ENCODE measurements around the gene TTLL8.
"Not testable (repeated sequence)": the region's sequence is repeated elsewhere in the genome, so short reads cannot be mapped to it uniquely, and the experiment has no call there.

Gene TTLL8

DNA sequence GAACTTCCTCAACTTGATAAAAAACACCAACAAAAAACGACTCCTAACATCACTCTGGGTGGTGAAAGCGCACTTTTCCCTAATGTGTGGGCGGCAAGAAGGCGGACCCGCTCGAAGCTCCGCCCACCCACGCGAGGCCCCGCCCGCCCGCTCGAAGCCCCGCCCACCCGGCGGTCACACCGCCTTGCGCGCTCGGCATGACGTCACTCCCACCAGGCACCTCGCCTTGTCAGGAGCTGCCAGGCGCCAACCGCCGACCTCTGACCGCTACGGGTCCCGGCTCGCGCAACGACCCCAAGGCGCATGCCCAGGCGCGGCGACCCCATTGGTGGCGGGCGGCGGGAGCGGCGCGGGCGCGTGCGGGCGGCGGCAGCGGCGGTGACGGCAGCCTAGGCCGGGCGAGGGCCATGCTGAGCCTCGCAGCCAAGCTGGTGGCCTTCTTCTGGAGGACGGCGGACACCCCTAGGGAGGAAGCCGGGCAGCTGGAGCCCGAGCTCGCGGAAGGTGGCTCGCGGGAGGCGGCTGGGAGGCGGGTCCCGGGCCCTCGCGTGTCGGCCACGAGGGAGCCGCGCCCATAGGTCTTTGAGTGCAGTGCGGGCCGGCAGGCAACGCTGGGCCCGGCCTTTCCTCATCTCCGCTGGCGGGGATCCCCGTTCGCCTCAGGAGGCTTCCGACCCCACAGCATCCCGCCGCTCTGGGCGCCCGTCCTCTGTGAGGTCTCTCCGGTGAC is 31.7 kb upstream of the TTLL8 start, which contains the start of gene MOV10L1:
TSS of gene MOV10L1 (plus strand) at position 325 of the 730 bp plus-strand sequence. CDS start at position 408, 83 bp downstream.
- Histone ChIP-seq H3K4me3 (ENCODE audit: low read length) (no peak within 1 kb of the TSS), H3K9ac (ENCODE audit: low read depth, low read length) (no peak within 1 kb of the TSS), H3K27me3 (ENCODE audit: control insufficient read depth, insufficient read depth, low read length) (peaks cover 29% of the 10 kb centered on the region), H3K4me2 (ENCODE audit: low read length) (peak within 1 kb of the TSS; percentile 15), H3K4me1 (ENCODE audit: control insufficient read depth, insufficient read depth, low read length) (no peaks in the 10 kb centered on the region), H3K36me3 (ENCODE audit: insufficient read depth, low read length) (no peaks in the 10 kb centered on the region), H3K9me3 (replicated peaks; ENCODE audit: low read length) (no peaks in the 10 kb centered on the region)

DNA sequence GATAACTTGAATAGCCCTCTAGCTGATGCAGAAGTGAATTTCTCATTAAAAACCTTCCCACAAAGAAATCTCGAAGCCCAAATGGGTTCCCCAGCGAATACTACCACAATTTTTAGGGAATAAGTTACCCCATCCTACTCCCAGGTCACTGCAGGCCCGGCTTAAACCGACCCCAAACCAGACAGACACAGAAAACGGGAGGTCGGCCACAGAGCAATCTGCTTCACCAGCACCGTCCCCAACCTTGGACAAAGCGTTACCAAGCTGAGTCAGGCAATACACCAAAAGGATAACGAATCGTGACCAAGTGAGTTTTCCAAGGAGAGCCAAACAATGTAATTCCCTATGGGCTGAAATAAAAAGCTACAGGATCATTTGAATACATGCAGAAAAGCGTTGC is 31.1 kb upstream of the TTLL8 start:
- Histone ChIP-seq H3K36me3 (ENCODE audit: insufficient read depth, low read length) (no peaks in the 10 kb centered on the region), H3K9ac (ENCODE audit: low read depth, low read length) (no peak overlapping the region), H3K4me3 (ENCODE audit: low read length) (no peak overlapping the region), H3K4me2 (ENCODE audit: low read length) (no peak overlapping the region), H3K4me1 (ENCODE audit: control insufficient read depth, insufficient read depth, low read length) (no peaks in the 10 kb centered on the region), H3K27me3 (ENCODE audit: control insufficient read depth, insufficient read depth, low read length) (peaks cover 25% of the 10 kb centered on the region), H3K9me3 (replicated peaks; ENCODE audit: low read length) (no peaks in the 10 kb centered on the region)

DNA sequence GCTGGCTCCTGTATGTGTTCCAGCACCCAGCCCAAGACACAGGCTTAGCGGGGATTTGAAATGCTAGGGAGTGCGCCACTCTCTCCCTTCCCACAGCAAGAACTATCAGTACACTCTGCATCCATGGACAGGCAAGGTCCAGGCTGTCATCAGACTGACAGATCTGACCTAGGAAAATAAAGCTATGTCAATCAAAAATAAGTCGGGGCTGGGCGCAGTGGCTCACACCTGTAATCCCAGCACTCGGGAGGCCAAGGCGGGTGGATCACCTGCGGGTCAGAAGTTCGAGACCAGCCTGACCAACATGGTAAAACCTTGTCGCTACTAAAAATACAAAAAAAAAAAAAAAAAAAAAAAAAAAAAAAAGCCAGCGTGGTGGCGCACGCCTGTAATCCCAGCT is 30.0 kb upstream of the TTLL8 start:
- no peaks in the 10 kb centered on the region for H3K36me3 ChIP-seq (ENCODE audit: insufficient read depth, low read length)
- H3K4me1 ChIP-seq (ENCODE audit: control insufficient read depth, insufficient read depth, low read length): no peaks in the 10 kb centered on the region
- H3K4me3 ChIP-seq (ENCODE audit: low read length): no peak overlapping the region
- H3K4me2 ChIP-seq (ENCODE audit: low read length): no peak overlapping the region
- no peak overlapping the region for H3K9ac ChIP-seq (ENCODE audit: low read depth, low read length)
- H3K9me3 ChIP-seq (replicated peaks; ENCODE audit: low read length): no peaks in the 10 kb centered on the region
- peaks cover 21% of the 10 kb centered on the region for H3K27me3 ChIP-seq (ENCODE audit: control insufficient read depth, insufficient read depth, low read length)

DNA sequence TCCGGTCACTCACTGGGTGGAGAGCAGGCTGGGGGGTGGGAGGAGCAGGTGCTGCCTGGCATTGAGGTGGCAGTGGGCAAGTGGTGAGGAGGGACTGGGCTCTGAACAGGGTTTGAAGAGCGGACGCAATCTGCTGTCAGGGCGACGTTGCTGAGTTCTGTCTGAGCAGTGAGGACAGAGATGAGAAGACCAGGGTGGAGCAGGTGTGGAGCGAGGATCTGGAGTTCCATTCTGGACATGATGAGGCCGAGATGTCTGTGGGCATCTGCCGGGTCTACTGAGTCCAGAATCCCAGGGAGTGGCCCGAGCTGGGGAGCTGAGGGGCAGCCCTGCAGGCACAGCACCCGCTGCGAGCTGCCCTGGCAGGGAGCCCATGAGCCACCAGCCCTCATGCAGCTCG is 29.5 kb upstream of the TTLL8 start:
- H3K4me3 ChIP-seq (ENCODE audit: low read length): no peak overlapping the region

DNA sequence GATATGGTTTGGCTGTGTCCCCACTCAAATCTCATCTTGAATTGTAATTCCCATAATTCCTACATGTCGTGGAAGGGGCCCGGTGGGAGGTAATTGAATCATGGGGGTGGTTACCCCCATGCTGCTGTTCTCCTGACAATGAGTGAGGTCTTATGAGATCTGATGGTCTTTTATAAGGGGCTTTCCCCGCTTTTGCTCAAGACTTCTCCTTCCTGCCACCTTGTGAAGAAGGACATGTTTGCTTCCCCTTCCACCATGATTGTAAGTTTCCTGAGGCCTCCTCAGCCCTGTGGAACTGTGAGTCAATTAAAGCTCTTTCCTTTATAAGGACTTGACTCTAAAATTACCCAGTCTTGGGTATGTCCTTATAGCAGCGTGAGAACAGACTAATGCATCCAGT is 28.9 kb upstream of the TTLL8 start:
- not testable (repeated sequence) for H3K4me1 ChIP-seq (ENCODE audit: control insufficient read depth, insufficient read depth, low read length); H3K9ac ChIP-seq (ENCODE audit: low read depth, low read length); H3K4me3 ChIP-seq (ENCODE audit: low read length); H3K4me2 ChIP-seq (ENCODE audit: low read length); H3K36me3 ChIP-seq (ENCODE audit: insufficient read depth, low read length); H3K9me3 ChIP-seq (replicated peaks; ENCODE audit: low read length)
- H3K27me3 ChIP-seq (ENCODE audit: control insufficient read depth, insufficient read depth, low read length): peaks cover 26% of the 10 kb centered on the region

More for the DNA sequence above, 29.5 kb upstream of the TTLL8 start:
- Histone ChIP-seq H3K4me2 (ENCODE audit: low read length) (no peak overlapping the region), H3K36me3 (ENCODE audit: insufficient read depth, low read length) (no peaks in the 10 kb centered on the region), H3K4me1 (ENCODE audit: control insufficient read depth, insufficient read depth, low read length) (no peaks in the 10 kb centered on the region), H3K9ac (ENCODE audit: low read depth, low read length) (no peak overlapping the region), H3K9me3 (replicated peaks; ENCODE audit: low read length) (no peaks in the 10 kb centered on the region), H3K27me3 (ENCODE audit: control insufficient read depth, insufficient read depth, low read length) (peaks cover 26% of the 10 kb centered on the region)

- no peaks in the 10 kb centered on the region for H3K4me1 ChIP-seq (ENCODE audit: control insufficient read depth, insufficient read depth, low read length)
- H3K9me3 ChIP-seq (replicated peaks; ENCODE audit: low read length): no peaks in the 10 kb centered on the region
- H3K27me3 ChIP-seq (ENCODE audit: control insufficient read depth, insufficient read depth, low read length): peaks cover 22% of the 10 kb centered on the region
- no peak overlapping the region for H3K4me3 ChIP-seq (ENCODE audit: low read length)
- no peaks in the 10 kb centered on the region for H3K36me3 ChIP-seq (ENCODE audit: insufficient read depth, low read length)
- no peak overlapping the region for H3K9ac ChIP-seq (ENCODE audit: low read depth, low read length)
- H3K4me2 ChIP-seq (ENCODE audit: low read length): no peak overlapping the region
Observed at GRCh38 chr22:50086526-50086925, 28.4 kb upstream of the TTLL8 start.

- no peaks in the 10 kb centered on the region for H3K36me3 ChIP-seq (ENCODE audit: insufficient read depth, low read length)
- peaks cover 22% of the 10 kb centered on the region for H3K27me3 ChIP-seq (ENCODE audit: control insufficient read depth, insufficient read depth, low read length)
- no peaks in the 10 kb centered on the region for H3K9me3 ChIP-seq (replicated peaks; ENCODE audit: low read length)
- no peak within 1 kb of the TSS for H3K9ac ChIP-seq (ENCODE audit: low read depth, low read length)
- H3K4me3 ChIP-seq (ENCODE audit: low read length): no peak within 1 kb of the TSS
- H3K4me2 ChIP-seq (ENCODE audit: low read length): no peak within 1 kb of the TSS
- no peaks in the 10 kb centered on the region for H3K4me1 ChIP-seq (ENCODE audit: control insufficient read depth, insufficient read depth, low read length)
Observed at GRCh38 chr22:50085211-50085972, 27.3 kb upstream of the TTLL8 start, which contains the start of gene MLC1. TSS of gene MLC1 (minus strand) at chr22:50085426. CDS start at chr22:50084902, 524 bp downstream.

GRCh38 chr22:50084614-50085021 is 26.5 kb upstream of the TTLL8 start:
- no peaks in the 10 kb centered on the region for H3K9me3 ChIP-seq (replicated peaks; ENCODE audit: low read length)

DNA sequence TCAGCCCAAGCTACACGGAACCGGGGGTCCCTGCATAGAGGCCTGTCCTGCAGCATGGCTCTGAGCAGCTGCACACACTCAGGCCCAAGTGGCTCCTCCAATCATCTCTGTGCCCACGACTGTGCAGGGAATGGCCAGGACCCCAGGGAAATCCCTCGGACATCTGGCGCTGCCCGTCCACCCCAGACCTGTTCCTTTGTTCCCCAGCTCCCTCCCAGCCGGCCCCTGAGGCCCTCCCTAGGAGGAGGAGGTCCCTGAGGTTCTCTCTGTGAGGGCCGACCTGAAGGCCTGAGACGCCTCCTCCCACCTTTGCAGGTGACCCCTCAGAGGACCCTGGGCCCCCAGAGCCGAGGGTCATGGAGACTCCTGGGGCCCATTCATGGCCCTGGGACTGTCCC is 26.0 kb upstream of the TTLL8 start:
- Histone ChIP-seq H3K9me3 (replicated peaks; ENCODE audit: low read length) (no peaks in the 10 kb centered on the region), H3K36me3 (ENCODE audit: insufficient read depth, low read length) (no peaks in the 10 kb centered on the region), H3K9ac (ENCODE audit: low read depth, low read length) (no peak overlapping the region), H3K4me1 (ENCODE audit: control insufficient read depth, insufficient read depth, low read length) (no peaks in the 10 kb centered on the region), H3K4me3 (ENCODE audit: low read length) (no peak overlapping the region), H3K27me3 (ENCODE audit: control insufficient read depth, insufficient read depth, low read length) (peaks cover 25% of the 10 kb centered on the region), H3K4me2 (ENCODE audit: low read length) (no peak overlapping the region)

More at GRCh38 chr22:50084614-50085021, 26.5 kb upstream of the TTLL8 start:
- H3K36me3 ChIP-seq (ENCODE audit: insufficient read depth, low read length): no peaks in the 10 kb centered on the region
- H3K4me3 ChIP-seq (ENCODE audit: low read length): no peak overlapping the region
- H3K9ac ChIP-seq (ENCODE audit: low read depth, low read length): no peak overlapping the region
- H3K27me3 ChIP-seq (ENCODE audit: control insufficient read depth, insufficient read depth, low read length): peaks cover 29% of the 10 kb centered on the region
- H3K4me1 ChIP-seq (ENCODE audit: control insufficient read depth, insufficient read depth, low read length): no peaks in the 10 kb centered on the region
- no peak overlapping the region for H3K4me2 ChIP-seq (ENCODE audit: low read length)

GRCh38 chr22:50083462-50084079 is 25.5 kb upstream of the TTLL8 start:
- Histone ChIP-seq H3K27me3 (ENCODE audit: control insufficient read depth, insufficient read depth, low read length) (peaks cover 25% of the 10 kb centered on the region), H3K36me3 (ENCODE audit: insufficient read depth, low read length) (no peaks in the 10 kb centered on the region), H3K9me3 (replicated peaks; ENCODE audit: low read length) (no peaks in the 10 kb centered on the region), H3K9ac (ENCODE audit: low read depth, low read length) (no peak overlapping the region), H3K4me1 (ENCODE audit: control insufficient read depth, insufficient read depth, low read length) (no peaks in the 10 kb centered on the region), H3K4me2 (ENCODE audit: low read length) (no peak overlapping the region), H3K4me3 (ENCODE audit: low read length) (no peak overlapping the region)

DNA sequence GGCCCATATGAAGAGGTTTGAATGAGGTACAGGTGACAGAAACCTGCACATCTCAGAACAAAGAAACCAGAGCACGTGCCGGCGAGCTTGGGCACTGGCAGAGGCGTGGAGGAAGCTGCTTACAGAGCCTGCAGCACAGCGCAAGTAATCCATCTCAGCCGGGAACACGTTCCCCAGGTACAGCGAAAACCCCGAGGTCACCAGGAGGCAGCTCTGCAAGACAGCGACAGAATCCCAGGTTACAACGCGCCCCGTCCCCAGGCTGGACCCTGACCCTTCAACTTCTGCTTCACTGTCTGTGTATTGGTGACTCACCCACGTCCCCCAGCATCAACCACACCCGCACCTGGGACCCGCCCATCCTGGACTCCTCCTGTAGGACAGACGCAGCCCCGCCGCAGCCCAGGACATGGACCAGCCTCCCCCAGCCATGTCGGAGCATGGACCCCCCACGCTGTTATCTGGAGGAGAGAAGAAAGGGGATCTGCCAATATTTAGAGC is 24.9 kb upstream of the TTLL8 start:
- Histone ChIP-seq H3K9ac (ENCODE audit: low read depth, low read length) (no peak overlapping the region), H3K4me1 (ENCODE audit: control insufficient read depth, insufficient read depth, low read length) (no peaks in the 10 kb centered on the region), H3K27me3 (ENCODE audit: control insufficient read depth, insufficient read depth, low read length) (peaks cover 25% of the 10 kb centered on the region), H3K4me2 (ENCODE audit: low read length) (no peak overlapping the region), H3K4me3 (ENCODE audit: low read length) (no peak overlapping the region), H3K9me3 (replicated peaks; ENCODE audit: low read length) (no peaks in the 10 kb centered on the region), H3K36me3 (ENCODE audit: insufficient read depth, low read length) (no peaks in the 10 kb centered on the region)

Measured in skeletal muscle satellite cell (primary cell).